ENCODE data around the gene MT1A. TPM values are rescaled to one million over a fixed set of nuclear protein-coding genes. Genes with fewer than 3 reads are reported as not detected.

The MT1A gene
- not detected in 2 replicates for total RNA-seq (2013; cell fraction: nucleolus; rRNA removed)
- total RNA-seq (2014; rRNA removed): not detected in 2 replicates
- not detected in 2 replicates for total RNA-seq (2014; rRNA removed; fragmentation: Illumina TruSeq; extraction: Trizol)
- total RNA-seq (2021): not detected in 2 replicates
- polyA plus RNA-seq (2011; ENCODE audit: low read depth): not detected
- not detected in 2 replicates for polyA plus RNA-seq (2011; rRNA removed)
- polyA plus RNA-seq (2011; cell fraction: cytosol; rRNA removed): not detected in 2 replicates
- not detected in 2 replicates for polyA plus RNA-seq (2011; cell fraction: nucleus; rRNA removed)
- not detected in 2 replicates for polyA plus RNA-seq (2012)
- not detected in 2 replicates for polyA plus RNA-seq (2014; fragmentation: Illumina TruSeq; extraction: Trizol)
- not detected for polyA plus RNA-seq (2014; fragmentation: Nextera tagmentation; extraction: Ambion mirVana)
- polyA plus RNA-seq (2014; rRNA removed): not detected in 2 replicates
- polyA plus RNA-seq (2016; fragmentation: Nextera tagmentation; extraction: Ambion mirVana): not detected
- not detected in 2 replicates for polyA minus RNA-seq (2011; rRNA and poly(A)+ RNA removed)
- not detected in 2 replicates for polyA minus RNA-seq (2011; cell fraction: cytosol; rRNA and poly(A)+ RNA removed)
- not detected in 2 replicates for polyA minus RNA-seq (2011; cell fraction: nucleus; rRNA and poly(A)+ RNA removed)
- not detected for Bru-seq, nascent RNA
- not detected for BruChase-seq, experiment 1, labeled RNA remaining after a 6-hour chase
- not detected for BruChase-seq, experiment 2, labeled RNA remaining after a 2-hour chase
- long read RNA-seq, experiment 1: 0 reads
- long read RNA-seq, experiment 2: 0 reads

GRCh38 chr16:56637814-56638750 lies at the start of gene MT1A:
Gene MT1A (plus strand): TSS chr16:56638666. CDS start chr16:56638739, 73 bp downstream.
- Histone ChIP-seq H3K27ac (ENCODE audit: control insufficient read depth, insufficient read depth) (no peak within 1 kb of the TSS), H2AFZ (ENCODE audit: control insufficient read depth, low read depth, low read length) (no peak within 1 kb of the TSS), H3K27me3 (replicated peaks in 1 of 2; ENCODE audit: control insufficient read depth in 2 of 2, insufficient read depth in 2 of 2, low read length in 1 of 2) (peaks cover 6 to 23% of the 10 kb centered on the region in 2 experiments), H3K9me3 (replicated peaks; ENCODE audit: control insufficient read depth, insufficient read depth, low read length) (no peaks in the 10 kb centered on the region), H4K20me1 (ENCODE audit: control insufficient read depth, insufficient read depth) (no peaks in the 10 kb centered on the region), H3K4me3 (no peak within 1 kb of the TSS), H3K4me1 (ENCODE audit: control insufficient read depth, insufficient read depth, low read length) (no peaks in the 10 kb centered on the region), H3K36me3 (ENCODE audit: control insufficient read depth in 2 of 2, insufficient read depth in 2 of 2, low read length in 1 of 2) (no peaks in the 10 kb centered on the region), H3K79me2 (ENCODE audit: control insufficient read depth, insufficient read depth, low read length) (no peaks in the 10 kb centered on the region), H3K4me2 (ENCODE audit: control insufficient read depth, insufficient read depth) (no peak within 1 kb of the TSS), H3K9ac (ENCODE audit: control insufficient read depth, insufficient read depth, low read length) (no peak within 1 kb of the TSS)
- in situ Hi-C loops (cut with MboI): no loop called here
- ChIA-PET CTCF (interaction anchor here (0.9 kb wide), 1 partner anchor 37 kb away, joined by 4 read pairs; no protein-coding TSS in a partner anchor), RAD21 (ENCODE audit: unreplicated experiment) (no interaction called here), SMC1A (ENCODE audit: uncharacterized antibody, unreplicated experiment) (no interaction called here), POLR2A (no interaction called here)
- TF ChIP-seq FOXM1 (IDR thresholded peaks at IDR 0.05; ENCODE audit: low read depth, low read length) (no peak), CBX3 (IDR thresholded peaks at IDR 0.05; ENCODE audit: borderline replicate concordance, low read depth) (no peak), NFYB (IDR thresholded peaks at IDR 0.05; ENCODE audit: insufficient read depth, low read depth, low read length) (no peak), RELA (IDR thresholded peaks at IDR 0.05; ENCODE audit: borderline replicate concordance, partially characterized antibody) (no peak), PRDM15 (CRISPR knock-in tag; IDR thresholded peaks at IDR 0.05) (no peak), SMC3 (IDR thresholded peaks at IDR 0.05; ENCODE audit: borderline replicate concordance, low read length) (no peak), STAT3 (IDR thresholded peaks at IDR 0.05; ENCODE audit: low read depth, low read length) (no peak), ZNF24 (IDR thresholded peaks at IDR 0.05) (no peak)
- DNase-seq (ENCODE audit: low read depth, low spot score) (no peak), ATAC-seq (no peak; the same call in 2 of the 3 replicates), FAIRE-seq (no peak)
- no TSS peak for BruUV-seq (replicated peaks)
- intact Hi-C loops (cut with micrococcal nuclease; ENCODE audit: unreplicated experiment): no loop called here
- WGBS (ENCODE audit: insufficient coverage, insufficient replicate concordance, low lambda C conversion rate, missing lambda C conversion rate): 29% methylated on average over 64 of the region's 68 CpGs

All from GM12878 (cell line).